Endothelial cell of umbilical vein (primary cell): ENCODE data around the gene CNGB1. TPM values are rescaled to one million over a fixed set of nuclear protein-coding genes. Genes with fewer than 3 reads are reported as not detected.

ENCODE experiments used
- BruUV-seq: library from RNA; stranded (reverse); fragments of 400-500 nt; replicated peaks from 2 replicates; lab custom pipeline; 2021; lab: Mats Ljungman, UMichigan
- CTCF ChIA-PET: fragments of 300-600, 350-600 bp; sonication (Branson Sonifier 250); formaldehyde crosslinking; loops from one replicate; lab custom pipeline; 2021; ENCODE audit warnings: antibody characterized with exemption, inconsistent platforms; lab: Charles Lee
- POLR2A ChIA-PET: fragments of 300-600, 350-600 bp; sonication (Branson Sonifier 250); formaldehyde crosslinking; loops from one replicate; lab custom pipeline; 2021; ENCODE audit warnings: antibody characterized with exemption, inconsistent platforms; lab: Charles Lee
- DNase-seq: peaks from one replicate; pipeline ENCODE4 v3.0.0-alpha.2; 2011; ENCODE audit warnings: low read depth, low spot score
- FAIRE-seq: peaks from 2 replicates; lab custom pipeline; 2011; peaks lifted over from hg19 to GRCh38; lab: Jason Lieb, UNC
- H2AFZ ChIP-seq: 2 replicates; pipeline ENCODE4 v1.6.0; 2012; ENCODE audit warnings: low read depth, low read length, control low read depth, inconsistent platforms
- H3K27ac ChIP-seq: 2 replicates; pipeline ENCODE4 v1.5.1; 2011; ENCODE audit warnings: low read depth, mild to moderate bottlenecking, control low read depth, low read length, moderate library complexity; ENCODE audit not compliant: insufficient read depth
- H3K27me3 ChIP-seq, 2 experiments: 2 replicates each; pipeline versions ENCODE4 v1.6.0 to v1.6.1; 2011; ENCODE audit warnings: low read length in 2 of 2, mixed read lengths in 1 of 2; ENCODE audit not compliant: control insufficient read depth in 2 of 2, insufficient read depth in 2 of 2
- H3K36me3 ChIP-seq, 2 experiments: 2 replicates in 1 of 2; 3 replicates in 1 of 2; pipeline ENCODE4 v1.5.1; 2011; ENCODE audit warnings: low read length in 2 of 2, mild to moderate bottlenecking in 1 of 2, moderate library complexity in 1 of 2; ENCODE audit not compliant: control insufficient read depth in 2 of 2, insufficient read depth in 2 of 2; ENCODE audit errors: extremely low read depth in 1 of 2
- H3K4me1 ChIP-seq: 3 replicates; pipeline ENCODE4 v1.5.1; 2011; ENCODE audit warnings: mild to moderate bottlenecking, low read length; ENCODE audit not compliant: control insufficient read depth, insufficient read depth; ENCODE audit errors: extremely low read depth
- H3K4me2 ChIP-seq: 2 replicates; pipeline ENCODE4 v1.6.1; 2011; ENCODE audit warnings: low read length, control low read depth, mixed read lengths; ENCODE audit not compliant: insufficient read depth
- H3K4me3 ChIP-seq, 3 experiments: fragments of 200-600 bp in 1 of 3; sonication (generic), shearing (Covaris generic) in 1 of 3; replicated peaks in 1 of 3; 2 replicates each; pipeline ENCODE4 v1.5.1; 2011 to 2016; ENCODE audit warnings: control low read depth in 3 of 3, low read length in 3 of 3, mild to moderate bottlenecking in 2 of 3, inconsistent platforms in 1 of 3, low read depth in 1 of 3, moderate library complexity in 1 of 3; ENCODE audit not compliant: insufficient read depth in 1 of 3
- H3K79me2 ChIP-seq: 2 replicates; pipeline ENCODE4 v1.6.0; 2012; ENCODE audit warnings: low read length, inconsistent platforms; ENCODE audit not compliant: control insufficient read depth, insufficient read depth
- H3K9ac ChIP-seq: replicated peaks from 2 replicates; pipeline ENCODE3; 2011; ENCODE audit warnings: low read length, control low read depth; ENCODE audit not compliant: insufficient read depth; ENCODE audit errors: extremely low read depth
- H3K9me1 ChIP-seq: replicated peaks from 3 replicates; pipeline ENCODE4 v1.6.0; 2011; ENCODE audit warnings: mild to moderate bottlenecking, low read length; ENCODE audit not compliant: control insufficient read depth, insufficient read depth; ENCODE audit errors: extremely low read depth
- H3K9me3 ChIP-seq: replicated peaks from 2 replicates; pipeline ENCODE4 v1.5.1; 2012; ENCODE audit warnings: low read length, inconsistent platforms; ENCODE audit not compliant: control insufficient read depth, insufficient read depth
- H4K20me1 ChIP-seq: replicated peaks from 2 replicates; pipeline ENCODE3; 2011; ENCODE audit warnings: mild to moderate bottlenecking, low read length; ENCODE audit not compliant: control insufficient read depth, insufficient read depth; ENCODE audit errors: extremely low read depth
- CTCF ChIP-seq, 2 donors: IDR thresholded peaks; 1 replicate in 1 of 2; 2 replicates in 1 of 2; pipeline ENCODE4 v1.5.1; 2011; ENCODE audit warnings: low read length in 2 of 2, mild to moderate bottlenecking in 2 of 2, moderate library complexity in 2 of 2, control low read depth in 1 of 2, inconsistent platforms in 1 of 2, low read depth in 1 of 2; ENCODE audit not compliant: insufficient read depth in 1 of 2; ENCODE audit errors: extremely low read depth in 1 of 2
- EZH2 ChIP-seq: IDR thresholded peaks from 2 replicates; pipeline ENCODE4 v1.6.1; 2012; ENCODE audit warnings: borderline replicate concordance, low read depth, mild to moderate bottlenecking, moderate library complexity, low read length, inconsistent platforms; ENCODE audit not compliant: severe bottlenecking
- FOS ChIP-seq: IDR thresholded peaks from 2 replicates; pipeline ENCODE4 v1.6.1; 2011; ENCODE audit warnings: mild to moderate bottlenecking, low read length, moderate library complexity, borderline replicate concordance; ENCODE audit not compliant: insufficient read depth
- GATA2 ChIP-seq: IDR thresholded peaks from 2 replicates; pipeline ENCODE4 v1.7.0; 2011; ENCODE audit warnings: low read depth, mild to moderate bottlenecking, moderate library complexity, mixed read lengths, low read length; ENCODE audit not compliant: insufficient read length, insufficient read depth
- JUN ChIP-seq: IDR thresholded peaks from 2 replicates; pipeline ENCODE4 v1.6.1; 2011; ENCODE audit warnings: borderline replicate concordance, low read depth; ENCODE audit not compliant: insufficient read length, insufficient read depth
- MAX ChIP-seq: IDR thresholded peaks from 2 replicates; pipeline ENCODE4 v1.6.1; 2011; ENCODE audit not compliant: insufficient read depth, insufficient read length
- MYC ChIP-seq: IDR thresholded peaks from one replicate; pipeline ENCODE4 v1.6.1; 2011; ENCODE audit warnings: mild to moderate bottlenecking, low read depth, low read length
- POLR2A ChIP-seq: IDR thresholded peaks from 2 replicates; pipeline ENCODE4 v1.6.1; 2012; ENCODE audit warnings: low read depth, mild to moderate bottlenecking, control low read depth, low read length
- POLR2AphosphoS5 ChIP-seq: IDR thresholded peaks from 2 replicates; pipeline ENCODE4 v1.6.1; 2012; ENCODE audit warnings: low read depth, mild to moderate bottlenecking, control low read depth, low read length, moderate library complexity; ENCODE audit not compliant: insufficient read depth
- dilution Hi-C: fragments of 300-500 bp; cut with MboI; formaldehyde crosslinking; loops from one replicate; pipeline ENCODE4 v1.15.0; 2019; ENCODE audit warnings: low sequenced_read_pairs; ENCODE audit not compliant: extremely low pct_ligation_motif_present
- intact Hi-C: fragments of 100-400 bp; cut with micrococcal nuclease; formaldehyde crosslinking; loops from one replicate; pipeline ENCODE4 v1.10.0; 2022
- polyA plus RNA-seq, 4 experiments: library from polyadenylated mRNA; depleted of rRNA in 3 of 4; stranded (reverse) in 3 of 4; unstranded in 1 of 4; fragments of >200 nt; gene quantifications; 2 replicates each; pipeline versions ENCODE4 v1.2.1 to v1.2.3, GENCODE V29; 2011 to 2012; ENCODE audit warnings: missing spikeins in 1 of 4
- total RNA-seq: library from RNA; stranded (reverse); gene quantifications from 2 replicates; pipeline ENCODE4 v1.2.3, GENCODE V29; 2021

Gene CNGB1
- total and polyA plus RNA-seq, 2 donors (not counting 3 experiments of a cell fraction or from before 2014, with no cell fraction given): not detected

GRCh38 chr16:57846078-57846697 lies 124.7 kb downstream of the CNGB1 start:
- FAIRE-seq: no peak
- Histone ChIP-seq H3K9ac (no peak overlapping the region), H3K4me2 (no peak overlapping the region), H3K27ac (no peak overlapping the region), H3K36me3 (no peaks in the 10 kb centered on the region), H4K20me1 (no peaks in the 10 kb centered on the region), H3K9me3 (no peaks in the 10 kb centered on the region), H3K4me3 (no peak overlapping the region), H3K4me1 (no peaks in the 10 kb centered on the region), H2AFZ (no peak overlapping the region), H3K27me3 (peaks cover 2% of the 10 kb centered on the region in 2 experiments), H3K79me2 (no peaks in the 10 kb centered on the region), H3K9me1 (no peaks in the 10 kb centered on the region)
- BruUV-seq: no TSS peak
- DNase-seq: no peak
- intact Hi-C loops: no loop called here
- TF ChIP-seq MAX (no peak), POLR2AphosphoS5 (no peak), MYC (no peak)
- ChIA-PET POLR2A (no interaction called here), CTCF (no interaction called here)
- dilution Hi-C loops: no loop called here

GRCh38 chr16:57845115-57845514 lies 125.8 kb downstream of the CNGB1 start:
- Histone ChIP-seq H3K4me2 (no peak overlapping the region), H3K4me3 (no peak overlapping the region), H3K27ac (no peak overlapping the region), H2AFZ (no peak overlapping the region), H3K27me3 (peaks cover 2% of the 10 kb centered on the region in 2 experiments), H3K4me1 (no peaks in the 10 kb centered on the region), H3K9me3 (no peaks in the 10 kb centered on the region), H4K20me1 (no peaks in the 10 kb centered on the region), H3K9me1 (no peaks in the 10 kb centered on the region), H3K9ac (no peak overlapping the region), H3K36me3 (no peaks in the 10 kb centered on the region), H3K79me2 (no peaks in the 10 kb centered on the region)
- no peak for DNase-seq
- no TSS peak for BruUV-seq
- FAIRE-seq: no peak
- ChIA-PET POLR2A (no interaction called here), CTCF (no interaction called here)
- intact Hi-C loops: no loop called here
- TF ChIP-seq POLR2AphosphoS5 (no peak), MYC (no peak), JUN (no peak), POLR2A (no peak), MAX (no peak), EZH2 (no peak), CTCF (IDR thresholded peaks at IDR 0.05; ENCODE audit: extremely low read depth in 1 of 2, insufficient read depth in 1 of 2, low read depth in 1 of 2, low read length in 2 of 2) (no peak), GATA2 (no peak), FOS (no peak)
- dilution Hi-C loops: no loop called here
